ENCODE data around the gene ZBTB7C. TPM values are rescaled to one million over a fixed set of nuclear protein-coding genes. Genes with fewer than 3 reads are reported as not detected.
A peak's percentile ranks its signal among the peaks of the same experiment; 100 is the strongest.

The ZBTB7C gene
- total RNA-seq, 1 donor from 2014 or later = under 0.01 TPM

- DNase-seq (ENCODE audit: low read depth in 2 of 2) = no peak
Measured at GRCh38 chr18:48170651-48171050, 238.5 kb downstream of the ZBTB7C start.

GRCh38 chr18:48168861-48169260 is 240.3 kb downstream of the ZBTB7C start:
- DNase-seq (ENCODE audit: low read depth in 2 of 2) = no peak

- DNase-seq (ENCODE audit: low read depth in 2 of 2) = no peak
Measured at GRCh38 chr18:48167897-48168253, 241.3 kb downstream of the ZBTB7C start.

- DNase-seq (ENCODE audit: low read depth in 2 of 2) = no peak
Measured at GRCh38 chr18:48166336-48166875, 242.8 kb downstream of the ZBTB7C start.

- no peak for DNase-seq (ENCODE audit: low read depth in 2 of 2)
Measured at GRCh38 chr18:48165111-48165866, 243.9 kb downstream of the ZBTB7C start.

- no peak for DNase-seq (ENCODE audit: low read depth in 2 of 2)
Measured at GRCh38 chr18:48164701-48165100, 244.5 kb downstream of the ZBTB7C start.

- no peak for DNase-seq (ENCODE audit: low read depth in 2 of 2)
Measured at GRCh38 chr18:48164116-48164515, 245.1 kb downstream of the ZBTB7C start.

GRCh38 chr18:48163738-48164115 is 245.5 kb downstream of the ZBTB7C start:
- DNase-seq (ENCODE audit: low read depth in 2 of 2) = no peak

GRCh38 chr18:48162956-48163737 is 246.0 kb downstream of the ZBTB7C start:
- DNase-seq (ENCODE audit: low read depth in 2 of 2) = no peak

- no peak for DNase-seq (ENCODE audit: low read depth in 2 of 2)
Measured at GRCh38 chr18:48161911-48162698, 247.1 kb downstream of the ZBTB7C start.

- peak; percentile 32 to 51 for DNase-seq (ENCODE audit: low read depth in 2 of 2)
Measured at GRCh38 chr18:48161191-48161910, 247.8 kb downstream of the ZBTB7C start.

GRCh38 chr18:48160622-48161021 is 248.6 kb downstream of the ZBTB7C start:
- DNase-seq (ENCODE audit: low read depth in 2 of 2) = no peak

GRCh38 chr18:48159816-48160215 is 249.4 kb downstream of the ZBTB7C start:
- no peak for DNase-seq (ENCODE audit: low read depth in 2 of 2)

GRCh38 chr18:48158721-48159120 is 250.5 kb downstream of the ZBTB7C start:
- no peak for DNase-seq (ENCODE audit: low read depth in 2 of 2)

GRCh38 chr18:48157956-48158355 is 251.2 kb downstream of the ZBTB7C start:
- no peak for DNase-seq (ENCODE audit: low read depth in 2 of 2)

GRCh38 chr18:48155856-48156255 is 253.3 kb downstream of the ZBTB7C start:
- no peak for DNase-seq (ENCODE audit: low read depth in 2 of 2)

GRCh38 chr18:48154828-48155227 is 254.4 kb downstream of the ZBTB7C start:
- DNase-seq (ENCODE audit: low read depth in 2 of 2) = no peak

- DNase-seq (ENCODE audit: low read depth in 2 of 2) = peak in 1 of 2 donors; percentile 35
Measured at GRCh38 chr18:48153613-48154481, 255.3 kb downstream of the ZBTB7C start.

GRCh38 chr18:48152549-48152948 is 256.6 kb downstream of the ZBTB7C start:
- DNase-seq (ENCODE audit: low read depth in 2 of 2) = peak in 1 of 2 donors; percentile 7

- no peak for DNase-seq (ENCODE audit: low read depth in 2 of 2)
Measured at GRCh38 chr18:48151421-48152065, 257.6 kb downstream of the ZBTB7C start.

Measured in lung microvascular endothelial cell (primary cell).